Cardiac septum (tissue), 1 donor: Measurements from ENCODE around the gene PDGFC. TPM values are rescaled to one million over a fixed set of nuclear protein-coding genes. Genes with fewer than 3 reads are reported as not detected.

Experiments used
- DNase-seq: peaks from one replicate; pipeline ENCODE4 v3.0.0-alpha.2; 2020; ENCODE audit warnings: low spot score
- intact Hi-C: fragments of 100-400 bp; cut with DNase I; formaldehyde crosslinking; loops from one replicate; pipeline ENCODE4 v1.14.0; 2022
- total RNA-seq: library from RNA; stranded (reverse); fragmentation: NEBNext Ultra II Directional; extraction: Animal tissue kit (Norgen Biotek cat#: 25700); gene quantifications from one replicate; pipeline ENCODE4 v1.2.1, GENCODE V29; 2021
- donor health status: DM: no; HTN: no; CAD: no.

PDGFC gene
- total RNA-seq, 1 donor from 2014 or later = 16.9 TPM

DNA sequence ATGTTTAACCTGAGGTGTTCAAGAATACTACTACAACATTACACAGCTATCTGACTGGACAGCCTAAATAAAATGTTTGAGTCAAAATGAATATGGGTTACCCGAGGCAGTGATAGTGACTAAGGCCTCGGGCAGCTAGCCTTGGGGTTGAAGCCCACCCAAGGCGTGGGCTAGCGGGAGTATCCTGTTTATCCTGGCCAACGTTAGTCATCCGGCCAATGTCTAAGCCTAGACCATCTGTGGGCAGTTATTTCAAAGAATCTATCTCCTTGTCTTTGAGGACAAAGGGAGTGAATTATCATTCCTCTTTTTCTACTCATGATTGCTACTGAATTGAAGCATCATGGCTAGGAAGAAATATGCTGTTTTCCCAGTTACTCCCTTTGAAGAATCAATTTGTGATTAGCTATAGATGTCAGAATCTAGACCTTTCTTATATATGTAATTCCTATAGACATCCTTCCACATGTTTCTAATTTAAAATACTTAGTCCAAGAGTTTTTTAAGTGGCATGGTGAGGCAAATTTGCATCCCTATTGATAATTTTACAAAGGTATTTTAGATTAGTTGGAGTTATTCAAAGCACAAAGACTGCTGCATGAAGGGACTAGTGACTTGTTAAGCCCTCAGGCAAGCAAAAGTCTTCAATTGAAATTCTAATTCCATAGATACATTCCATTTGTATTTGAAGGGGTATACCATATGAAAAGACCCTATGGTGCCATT is 6.0 kb upstream of the PDGFC start:
- intact Hi-C loops = loop anchor here (10.0 kb wide), 1 partner anchor 683 kb away; no protein-coding TSS in a partner anchor

DNA sequence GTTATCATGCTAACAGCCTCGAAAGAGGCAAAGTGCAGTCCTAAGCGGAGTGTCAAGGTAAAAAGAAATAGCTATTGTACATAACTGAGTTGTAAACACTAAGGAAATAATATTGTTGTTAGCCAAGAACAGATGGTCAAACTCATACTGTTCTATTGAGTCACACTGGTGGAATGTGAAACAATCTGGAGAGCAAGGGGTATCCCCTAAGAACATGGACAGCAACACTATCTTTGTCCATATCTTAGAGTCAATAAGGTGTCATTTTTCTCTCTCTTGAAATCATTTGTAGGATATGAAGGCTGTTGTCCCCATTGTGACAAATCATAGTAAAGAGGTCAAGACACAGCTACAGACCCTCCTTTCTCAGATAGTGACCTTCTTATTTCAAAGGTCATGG is 4.5 kb upstream of the PDGFC start:
- intact Hi-C loops = loop anchor here (10.0 kb wide), 1 partner anchor 681 kb away; no protein-coding TSS in a partner anchor
- no peak for DNase-seq

More for the DNA sequence above, 6.0 kb upstream of the PDGFC start:
- no peak for DNase-seq

DNA sequence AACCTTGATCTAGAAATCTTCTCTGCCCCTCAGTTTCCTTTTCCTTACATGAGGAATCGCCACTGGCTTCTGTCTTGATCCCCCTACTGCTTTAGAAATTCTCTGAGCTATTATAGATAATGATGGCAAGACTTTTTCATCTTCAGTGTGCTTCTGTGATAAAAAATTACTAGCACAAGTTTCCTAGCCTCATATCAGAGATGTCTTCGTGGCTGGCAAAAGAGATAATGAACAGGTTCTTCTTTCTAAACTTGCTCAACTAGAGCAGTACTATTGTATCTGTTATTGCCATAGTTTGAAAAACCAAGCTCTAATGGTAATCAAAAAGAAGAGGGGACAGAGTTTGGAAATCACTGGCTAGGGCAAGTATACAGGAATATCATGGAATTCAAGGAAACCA is 4.1 kb upstream of the PDGFC start:
- intact Hi-C loops = loop anchor here (10.0 kb wide), 1 partner anchor 681 kb away; no protein-coding TSS in a partner anchor

DNA sequence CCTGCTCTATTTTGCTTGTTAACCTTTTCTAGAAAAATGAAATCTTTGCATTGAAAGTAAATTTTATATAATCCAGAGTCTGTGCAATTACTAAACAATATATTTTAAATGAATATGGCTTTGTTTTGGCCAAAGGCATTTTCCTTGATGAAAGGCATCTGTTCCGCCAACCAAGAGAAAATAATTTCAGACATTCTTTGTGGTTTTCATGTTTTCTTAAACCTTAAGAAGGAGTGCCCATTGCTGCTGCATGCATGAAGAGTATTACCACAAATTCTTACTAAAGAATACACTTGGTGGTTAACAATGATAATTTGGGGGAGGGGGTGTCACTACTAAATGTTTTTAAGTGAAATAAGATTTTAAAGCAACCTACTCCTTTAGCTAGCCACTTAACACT is 2.7 kb upstream of the PDGFC start:
- no peak for DNase-seq
- intact Hi-C loops = loop anchor here (5.0 to 10.0 kb wide), 5 partner anchors 33 to 679 kb away; partner anchors contain the start of gene GLRB

More for the DNA sequence above, 4.1 kb upstream of the PDGFC start:
- DNase-seq = no peak

DNA sequence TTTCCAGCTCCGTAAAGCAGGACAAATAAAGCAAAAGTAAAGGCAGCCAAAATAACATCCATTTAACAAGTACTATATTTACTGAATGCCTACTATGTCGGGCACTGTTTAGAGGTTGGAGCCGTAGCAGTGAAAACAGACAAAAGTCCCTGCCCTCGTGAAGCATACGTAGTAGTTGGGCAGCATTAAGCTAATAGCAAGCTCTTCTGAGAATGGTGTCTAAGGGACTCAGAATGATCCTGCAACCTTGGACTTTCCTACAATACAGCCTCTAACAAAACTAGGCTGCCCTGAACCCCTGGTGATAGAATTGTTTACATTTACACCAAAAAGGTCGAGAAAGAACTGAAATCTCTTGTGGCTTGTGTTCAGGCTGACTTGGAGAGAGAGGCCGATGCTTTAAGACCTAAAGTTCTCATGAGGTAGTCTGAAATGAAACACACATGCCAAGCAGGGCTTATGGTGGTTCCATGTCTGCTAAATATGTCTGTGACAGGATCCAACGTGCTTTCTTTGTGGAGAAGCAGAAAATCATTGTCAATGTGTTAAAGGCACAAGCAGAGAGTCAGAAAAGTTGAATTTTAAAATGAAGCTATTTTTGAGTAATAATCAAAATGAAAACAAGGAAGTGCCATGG is 898 bp upstream of the PDGFC start:
- intact Hi-C loops = loop anchor here (5.0 to 10.0 kb wide), 5 partner anchors 35 to 678 kb away; partner anchors contain the start of gene GLRB
- DNase-seq = no peak

DNA sequence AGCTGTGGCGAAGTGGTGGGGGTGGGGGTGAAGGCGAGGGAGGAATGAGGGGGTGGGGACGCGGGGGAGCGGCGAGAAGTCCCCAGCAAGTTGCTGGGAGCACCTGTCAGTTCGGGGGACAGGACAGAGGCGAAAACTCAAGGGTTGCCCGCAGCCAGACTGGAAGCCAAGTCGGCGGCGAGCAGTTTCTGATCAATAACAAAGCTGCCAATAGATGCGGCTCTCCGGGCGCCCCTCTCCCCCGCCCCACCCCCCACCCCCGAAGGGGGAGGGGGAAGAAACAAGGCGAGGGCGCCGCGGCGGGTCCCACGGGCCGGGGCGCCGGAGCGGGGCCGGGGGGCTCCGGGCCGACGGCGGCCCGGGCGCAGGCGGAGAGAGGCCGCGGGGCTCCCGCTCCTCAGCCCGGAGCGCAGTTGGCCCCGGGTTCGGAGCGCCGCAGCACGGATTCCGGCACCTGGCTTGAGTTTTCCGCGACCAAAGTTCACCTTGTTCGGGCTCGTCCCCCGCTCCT is 379 bp downstream of the PDGFC start:
- intact Hi-C loops = loop anchor here (2.0 to 10.0 kb wide), 6 partner anchors 28 to 676 kb away; partner anchors contain the start of gene GLRB

DNA sequence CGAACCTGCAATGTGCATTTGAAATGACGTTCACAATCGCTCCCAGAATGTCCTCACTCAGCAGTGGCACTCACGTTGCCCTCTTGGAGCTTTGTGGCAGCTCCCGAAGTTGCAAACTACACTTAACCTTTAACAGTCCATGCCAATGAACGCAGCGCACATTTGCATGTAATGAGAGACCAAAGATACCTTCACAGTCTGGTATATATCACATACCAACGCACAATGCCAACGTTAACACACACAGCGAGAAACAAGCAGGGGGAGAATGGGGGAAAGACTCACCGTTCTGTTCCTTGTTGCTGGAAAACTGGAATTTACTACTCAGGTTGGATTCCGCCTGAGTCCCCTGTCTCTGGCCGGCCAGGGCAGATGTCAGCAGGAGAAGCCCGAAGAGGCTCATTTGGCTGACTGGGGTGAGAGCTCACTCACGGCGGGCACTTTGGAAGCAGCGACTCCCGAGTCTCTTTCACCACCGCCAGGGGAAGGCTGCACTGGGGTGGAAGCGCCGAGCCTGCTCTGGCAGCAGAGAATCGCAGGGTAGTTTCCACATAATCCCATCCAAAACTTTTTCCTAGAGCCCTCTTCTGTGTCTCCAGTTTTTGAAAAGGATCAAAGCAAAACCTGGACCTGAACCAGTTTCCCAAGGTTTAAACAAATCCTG is 966 bp downstream of the PDGFC start:
- peak; percentile 83 for DNase-seq
- intact Hi-C loops = loop anchor here (2.0 to 10.0 kb wide), 6 partner anchors 28 to 676 kb away; partner anchors contain the start of gene GLRB

More for the DNA sequence above, 379 bp downstream of the PDGFC start:
- DNase-seq = no peak

DNA sequence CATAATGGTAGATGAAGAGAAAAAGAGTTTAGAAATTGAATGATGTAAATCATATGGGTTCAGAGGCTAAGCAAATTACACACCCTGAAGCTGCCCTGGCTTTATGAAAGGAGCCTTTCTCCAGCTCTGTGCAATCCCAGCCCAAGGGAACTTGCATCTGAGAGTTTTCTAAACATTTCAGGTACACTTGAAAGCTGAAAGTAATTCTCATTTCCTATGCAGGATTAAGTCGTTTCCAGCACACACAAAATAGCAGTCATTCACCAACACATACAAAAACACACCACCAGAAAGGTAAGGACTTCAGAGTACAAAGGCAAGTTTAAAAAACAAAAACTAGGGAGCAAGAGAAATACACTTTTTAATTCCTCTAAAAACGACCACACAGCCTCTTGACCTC is 1.7 kb downstream of the PDGFC start:
- no peak for DNase-seq
- intact Hi-C loops = loop anchor here (2.0 to 10.0 kb wide), 7 partner anchors 27 to 675 kb away; partner anchors contain the start of gene GLRB

DNA sequence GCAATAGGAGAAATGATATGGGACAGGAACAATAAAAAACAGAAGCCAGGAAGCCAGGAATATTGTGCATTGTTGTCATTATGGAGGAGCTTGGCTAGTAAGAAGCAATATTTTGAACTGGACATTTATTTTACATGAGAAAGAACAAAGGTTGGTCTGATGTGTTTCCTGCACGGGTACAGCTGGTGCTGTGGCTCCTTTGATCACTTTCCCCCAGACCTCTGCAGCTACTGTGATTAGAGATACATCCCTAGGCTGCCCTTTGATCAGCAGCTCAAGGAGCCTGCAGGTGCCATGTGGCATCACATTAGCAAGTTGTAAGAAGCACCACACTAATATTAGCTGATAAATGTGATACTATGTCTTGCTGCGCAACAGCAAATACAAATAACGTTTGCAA is 2.5 kb downstream of the PDGFC start:
- intact Hi-C loops = loop anchor here (5.0 kb wide), 1 partner anchor 202 kb away; no protein-coding TSS in a partner anchor
- no peak for DNase-seq

DNA sequence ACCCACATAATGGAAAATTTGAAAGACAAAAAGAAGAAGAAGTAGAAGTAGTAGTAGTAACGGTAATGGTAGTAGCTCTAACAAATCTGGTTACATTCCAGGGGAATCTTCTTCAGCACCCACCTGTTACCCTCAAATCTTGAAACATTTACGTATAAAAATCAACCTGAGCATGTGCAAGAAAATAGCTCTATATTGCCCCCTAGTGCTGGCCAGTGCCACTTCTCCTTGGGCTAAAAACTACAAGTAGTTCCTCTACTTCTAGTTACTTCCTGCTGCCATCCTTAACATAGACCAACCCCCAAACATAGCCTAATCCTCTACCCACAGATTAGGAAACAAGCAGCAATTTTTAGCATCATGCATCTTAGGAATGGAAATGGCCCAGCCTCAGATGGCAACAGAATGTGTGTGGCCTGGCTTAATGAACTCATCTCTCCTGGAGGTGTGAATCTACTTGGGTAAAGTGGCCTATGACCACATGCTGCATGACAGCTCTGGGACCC is 3.1 kb downstream of the PDGFC start:
- DNase-seq = no peak
- intact Hi-C loops = loop anchor here (5.0 kb wide), 1 partner anchor 201 kb away; no protein-coding TSS in a partner anchor

DNA sequence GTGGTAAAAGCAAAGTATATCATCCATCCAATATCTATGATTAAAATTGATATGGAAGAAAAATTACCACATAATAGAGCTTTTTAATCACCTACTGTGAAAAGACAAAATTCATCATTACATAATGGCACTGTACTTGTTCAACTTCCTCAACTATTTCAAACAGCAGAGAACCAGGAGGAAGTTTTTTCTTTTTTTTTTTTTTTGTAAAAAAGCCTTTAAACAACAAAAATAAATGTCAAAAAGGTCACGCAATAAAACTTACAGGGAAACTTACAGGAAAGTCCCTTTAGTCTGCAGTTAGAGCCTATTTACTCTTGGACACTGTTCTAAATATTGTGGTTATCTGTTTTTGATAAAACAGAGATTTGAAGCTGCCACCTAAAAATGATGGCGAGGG is 4.8 kb downstream of the PDGFC start:
- intact Hi-C loops = loop anchor here (5.0 kb wide), 1 partner anchor 200 kb away; no protein-coding TSS in a partner anchor
- no peak for DNase-seq

DNA sequence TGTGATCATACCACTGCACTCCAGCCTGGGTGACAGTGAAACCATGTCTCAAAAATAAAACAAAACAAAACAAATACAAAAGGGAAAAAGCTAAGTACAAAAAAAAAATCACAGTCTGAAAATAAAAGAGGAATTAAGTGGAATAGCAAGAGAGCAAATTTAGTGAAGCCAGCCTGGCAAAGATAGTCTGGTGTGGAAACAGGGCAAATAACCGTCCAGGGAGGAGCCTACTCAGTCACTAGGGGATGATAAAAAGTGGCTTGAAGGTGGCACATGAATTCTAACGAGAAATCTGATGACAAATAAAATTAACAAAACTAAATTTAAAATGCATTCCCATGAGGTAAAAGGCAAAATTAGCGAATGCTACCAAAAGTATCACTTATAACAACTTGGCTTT is 8.2 kb downstream of the PDGFC start:
- no peak for DNase-seq
- intact Hi-C loops = no loop called here

DNA sequence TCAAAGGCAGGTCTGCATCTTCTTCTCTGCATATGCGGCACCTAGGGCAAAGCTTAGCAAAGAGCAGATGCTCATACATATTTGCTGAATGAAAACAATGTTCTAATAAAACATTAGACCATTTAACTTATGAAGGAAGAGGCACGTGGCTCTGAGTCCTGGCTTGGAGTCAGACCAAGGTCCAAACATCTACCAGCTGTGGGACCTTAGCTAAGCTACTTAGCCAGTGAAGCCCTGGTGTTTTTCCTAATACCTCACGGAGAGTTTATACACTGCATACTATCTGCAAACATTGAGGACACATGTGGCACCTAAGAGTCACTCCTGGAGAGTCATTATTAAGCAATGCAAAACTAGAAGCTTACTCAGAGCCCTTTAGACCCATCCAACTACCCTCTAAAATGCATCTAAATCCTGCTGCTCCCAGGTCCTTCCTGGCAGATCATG is 9.0 kb downstream of the PDGFC start:
- intact Hi-C loops = no loop called here
- DNase-seq = no peak

DNA sequence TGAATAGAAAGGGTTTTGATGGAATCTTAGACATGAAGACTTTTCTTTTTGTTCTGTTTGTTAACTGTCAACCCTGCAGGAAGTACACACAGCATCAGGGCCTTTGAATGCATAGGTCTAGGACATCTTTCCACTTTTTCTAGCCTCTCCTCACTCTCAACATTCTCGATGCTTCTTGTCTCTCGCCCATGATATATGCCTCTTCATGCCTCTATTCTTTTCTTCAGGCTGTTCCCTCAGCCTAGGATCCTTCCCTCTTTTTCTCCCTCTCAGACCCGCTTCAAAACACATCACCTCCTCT is 9.6 kb downstream of the PDGFC start:
- no peak for DNase-seq
- intact Hi-C loops = no loop called here

DNA sequence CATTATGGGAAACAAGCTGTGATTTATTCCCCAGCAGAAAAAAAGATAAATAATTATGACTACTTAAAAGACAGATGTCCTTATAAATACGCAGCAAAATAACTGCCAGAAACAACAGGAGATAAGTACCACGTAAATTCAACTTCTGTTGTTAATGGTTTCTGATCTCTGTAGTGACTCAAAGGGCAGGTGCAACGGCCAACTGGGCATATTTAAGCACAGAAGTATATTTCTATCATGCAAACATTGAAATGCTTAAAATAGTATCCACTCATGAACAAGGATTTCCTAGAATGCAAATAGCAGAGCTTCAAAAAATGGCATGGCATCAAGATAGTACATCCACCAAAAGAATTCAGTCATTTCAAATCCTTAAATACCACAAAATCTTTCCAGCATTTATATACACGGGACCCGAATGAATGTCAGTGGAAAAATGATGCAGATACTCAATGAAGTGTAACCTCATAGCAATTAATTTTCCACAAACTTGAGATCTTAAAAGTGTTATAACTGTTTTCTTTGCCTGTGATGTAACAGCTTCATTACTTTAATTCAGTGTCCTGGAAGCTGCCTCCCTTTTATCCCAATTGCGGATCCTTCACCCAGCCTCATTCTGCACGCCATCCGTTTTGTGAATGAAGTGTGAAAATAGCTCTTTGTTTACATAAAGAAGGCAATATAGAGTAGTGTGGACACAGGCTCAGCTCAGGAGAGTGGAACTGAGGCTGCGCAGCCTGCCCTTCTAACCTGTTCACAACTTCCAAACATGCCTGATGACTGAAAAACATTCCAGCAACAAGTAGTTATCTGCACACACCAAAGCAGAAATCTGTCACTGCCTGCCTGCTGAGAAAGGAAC is 10.2 kb downstream of the PDGFC start:
- intact Hi-C loops = no loop called here
- DNase-seq = no peak

DNA sequence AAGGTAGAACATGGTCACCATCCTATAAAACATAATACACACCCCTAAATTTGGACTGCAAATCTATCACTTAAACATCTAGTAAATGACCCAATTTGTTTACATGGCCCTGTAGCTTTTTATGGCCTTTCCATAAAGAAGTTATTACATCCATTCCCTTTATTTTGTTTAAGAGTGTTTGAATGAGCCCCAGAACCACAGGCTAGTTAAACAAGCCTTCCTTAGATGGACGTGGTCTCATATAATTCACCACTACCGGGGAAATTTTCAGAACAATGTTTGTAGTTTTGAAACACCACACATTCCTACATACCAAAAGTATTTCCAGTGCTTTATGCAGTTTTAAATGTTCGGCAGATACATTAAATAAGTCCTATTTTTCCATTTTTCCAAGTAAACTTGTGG is 12.3 kb downstream of the PDGFC start:
- intact Hi-C loops = no loop called here
- no peak for DNase-seq

DNA sequence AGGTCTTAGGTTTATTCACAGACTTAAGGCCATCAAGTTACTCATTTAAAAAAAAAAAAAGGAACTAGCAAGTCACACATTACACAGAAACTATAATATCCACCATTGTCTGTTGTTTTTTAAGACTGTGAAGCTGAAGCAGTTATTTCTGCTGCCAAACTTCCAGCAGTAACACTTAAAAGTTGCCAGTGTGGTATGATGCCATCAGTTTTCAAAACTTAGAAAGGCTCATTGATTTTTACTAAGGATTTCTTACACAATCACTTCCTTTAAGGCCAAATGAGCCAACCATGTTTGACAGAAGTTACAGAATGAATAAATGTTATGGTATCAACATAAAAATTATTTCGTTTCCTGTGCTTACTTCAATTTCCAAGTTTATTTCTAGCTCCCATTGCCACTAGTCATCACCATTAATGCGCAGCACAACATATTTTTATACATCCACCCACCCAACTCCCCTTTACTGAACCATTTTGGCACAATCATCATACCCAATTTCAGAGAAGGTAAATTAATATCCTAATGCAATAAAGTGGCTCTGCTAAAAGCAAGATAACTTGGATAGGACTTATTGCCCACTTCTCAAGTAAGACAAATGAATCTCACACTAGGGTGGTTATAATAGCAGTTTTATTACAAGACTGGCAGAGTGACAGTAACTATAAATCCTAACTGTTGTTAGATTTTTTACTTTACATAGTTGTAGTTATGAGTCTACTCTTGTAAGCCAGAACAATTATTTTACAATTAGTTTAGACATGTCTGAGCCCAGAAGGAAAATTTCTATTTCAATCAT is 13.1 kb downstream of the PDGFC start:
- DNase-seq = no peak
- intact Hi-C loops = no loop called here

DNA sequence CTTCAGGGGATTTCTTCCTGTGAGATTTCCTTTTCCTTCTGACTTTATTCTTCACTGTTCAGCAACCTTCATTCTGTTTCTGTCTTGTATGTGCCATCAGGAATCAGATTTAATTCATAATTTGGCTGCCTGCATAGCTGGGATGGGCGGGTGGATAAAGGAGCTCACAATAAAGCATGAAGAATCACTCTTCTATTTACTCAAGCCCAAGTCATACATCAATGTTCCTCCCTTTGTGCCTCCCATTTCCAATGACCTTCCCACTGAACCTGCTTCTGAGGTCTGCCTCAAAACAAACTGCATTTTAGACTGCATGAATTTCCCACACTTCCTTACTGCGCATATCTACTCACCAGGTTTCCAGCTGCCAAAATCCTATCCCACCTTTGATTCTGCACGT is 14.0 kb downstream of the PDGFC start:
- DNase-seq = no peak
- intact Hi-C loops = no loop called here
